Activated T-cell treated with anti-CD3 and anti-CD28 coated beads, Interleukin-2, amount 50 U/mL, for 1 hour (primary cell): Measurements from ENCODE around the gene ZNF30.
"Not testable (repeated sequence)": the region's sequence is repeated elsewhere in the genome, so short reads cannot be mapped to it uniquely, and the experiment has no call there.

ENCODE experiments used
- DNase-seq: peaks from one replicate; pipeline ENCODE4 v3.0.0-alpha.2; 2020

The ZNF30 gene

GRCh38 chr19:34926685-34927375, at the start of gene ZNF30:
ZNF30 (plus strand) TSS chr19:34926903; CDS start chr19:34929948, 3,045 bp downstream.
- peak; percentile 76 for DNase-seq

- no peak for DNase-seq
Observed at GRCh38 chr19:34879563-34879962, 47.1 kb upstream of the ZNF30 start.

- DNase-seq, result no peak
Observed at GRCh38 chr19:34880034-34880433, 46.7 kb upstream of the ZNF30 start.

GRCh38 chr19:34881982-34882381, 44.7 kb upstream of the ZNF30 start:
- DNase-seq, result no peak

GRCh38 chr19:34888091-34888490, 38.6 kb upstream of the ZNF30 start:
- DNase-seq, result no peak

GRCh38 chr19:34900245-34900644, 26.5 kb upstream of the ZNF30 start:
- DNase-seq, result no peak

GRCh38 chr19:34904664-34905527, 21.8 kb upstream of the ZNF30 start:
- no peak for DNase-seq

GRCh38 chr19:34910770-34911169, 15.9 kb upstream of the ZNF30 start:
- DNase-seq, result no peak

GRCh38 chr19:34917144-34917543, 9.6 kb upstream of the ZNF30 start:
- DNase-seq, result not testable (repeated sequence)

- DNase-seq, result no peak
Observed at GRCh38 chr19:34918190-34918589, 8.5 kb upstream of the ZNF30 start.

GRCh38 chr19:34920090-34920786, 6.5 kb upstream of the ZNF30 start:
- DNase-seq, result not testable (repeated sequence)

GRCh38 chr19:34925278-34925855, 1.3 kb upstream of the ZNF30 start:
- no peak for DNase-seq

GRCh38 chr19:34926361-34926684, 380 bp upstream of the ZNF30 start:
- DNase-seq, result no peak

GRCh38 chr19:34932494-34932893, 5.8 kb downstream of the ZNF30 start:
- no peak for DNase-seq

- no peak for DNase-seq
Observed at GRCh38 chr19:34936184-34936583, 9.5 kb downstream of the ZNF30 start.

- DNase-seq, result no peak
Observed at GRCh38 chr19:34938886-34939285, 12.2 kb downstream of the ZNF30 start.

GRCh38 chr19:34943861-34944573, 17.3 kb downstream of the ZNF30 start:
- DNase-seq, result no peak

GRCh38 chr19:34953092-34953491, 26.4 kb downstream of the ZNF30 start:
- no peak for DNase-seq

GRCh38 chr19:34957830-34958751, 31.4 kb downstream of the ZNF30 start:
- DNase-seq, result no peak

- no peak for DNase-seq
Observed at GRCh38 chr19:34959021-34959420, 32.3 kb downstream of the ZNF30 start.

GRCh38 chr19:34960103-34960805, 33.6 kb downstream of the ZNF30 start:
- DNase-seq, result no peak
